ENCODE results near the gene MT1G. TPM values are rescaled to one million over a fixed set of nuclear protein-coding genes. Genes with fewer than 3 reads are reported as not detected.

MT1G gene
- polyA plus RNA-seq, 1 donor from 2014 or later = not detected

- Histone ChIP-seq H2AFZ (ENCODE audit: low read depth, low read length) (no peak within 1 kb of the TSS), H3K27me3 (ENCODE audit: insufficient read depth, low read depth, low read length) (peaks cover 37% of the 10 kb centered on the region), H4K20me1 (ENCODE audit: insufficient read depth) (no peaks in the 10 kb centered on the region), H3K9me3 (ENCODE audit: low read length) (no peaks in the 10 kb centered on the region), H3K27ac (ENCODE audit: low read length) (no peak within 1 kb of the TSS), H3K4me3 (ENCODE audit: low read length) (no peak within 1 kb of the TSS), H3K79me2 (replicated peaks; ENCODE audit: insufficient read depth, low read length) (no peaks in the 10 kb centered on the region), H3K36me3 (ENCODE audit: insufficient read depth, low read length) (no peaks in the 10 kb centered on the region), H3K9me2 (ENCODE audit: insufficient read depth, low read length) (no peaks in the 10 kb centered on the region), H3F3A (ENCODE audit: insufficient read depth, low read length, poor library complexity, severe bottlenecking) (no peaks in the 10 kb centered on the region), H3K9ac (ENCODE audit: low read length) (no peak within 1 kb of the TSS), H3K4me2 (ENCODE audit: low read length) (no peak within 1 kb of the TSS)
- no peak for TF ChIP-seq REST (IDR thresholded peaks at IDR 0.05; ENCODE audit: borderline replicate concordance)
- TF ChIP-seq MXI1 (conservative IDR thresholded peaks at IDR 0.05; ENCODE audit: poor library complexity, severe bottlenecking) = no peak
- TF ChIP-seq EZH2 (IDR thresholded peaks at IDR 0.05; ENCODE audit: borderline replicate concordance, insufficient read depth, low read length, poor library complexity, severe bottlenecking) = no peak
- no peak for TF ChIP-seq SMC3 (conservative IDR thresholded peaks at IDR 0.05; ENCODE audit: poor library complexity)
- TF ChIP-seq RAD21 (conservative IDR thresholded peaks at IDR 0.05) = no peak
- TF ChIP-seq EP300 (conservative IDR thresholded peaks at IDR 0.05; ENCODE audit: poor library complexity, severe bottlenecking) = no peak
- no peak for TF ChIP-seq POLR2AphosphoS5 (IDR thresholded peaks at IDR 0.05)
- no peak for TF ChIP-seq TAF1 (IDR thresholded peaks at IDR 0.05; ENCODE audit: low read depth)
- TF ChIP-seq CTCF (IDR thresholded peaks at IDR 0.05; ENCODE audit: poor library complexity, severe bottlenecking) = no peak
Observed at GRCh38 chr16:56651586-56651985, 16.3 kb downstream of the MT1G start, which contains the start of gene MT1B. Gene MT1B (plus strand): TSS chr16:56651886. CDS start chr16:56651954, 68 bp downstream.

- TF ChIP-seq POLR2AphosphoS5 (IDR thresholded peaks at IDR 0.05) (no peak), CTCF (IDR thresholded peaks at IDR 0.05; ENCODE audit: poor library complexity, severe bottlenecking) (no peak), REST (IDR thresholded peaks at IDR 0.05; ENCODE audit: borderline replicate concordance) (no peak), SMC3 (conservative IDR thresholded peaks at IDR 0.05; ENCODE audit: poor library complexity) (no peak), EZH2 (IDR thresholded peaks at IDR 0.05; ENCODE audit: borderline replicate concordance, insufficient read depth, low read length, poor library complexity, severe bottlenecking) (no peak), EP300 (conservative IDR thresholded peaks at IDR 0.05; ENCODE audit: poor library complexity, severe bottlenecking) (no peak), MXI1 (conservative IDR thresholded peaks at IDR 0.05; ENCODE audit: poor library complexity, severe bottlenecking) (no peak), TAF1 (IDR thresholded peaks at IDR 0.05; ENCODE audit: low read depth) (no peak)
- no peaks in the 10 kb centered on the region for H3K36me3 ChIP-seq (ENCODE audit: insufficient read depth, low read length)
Observed at GRCh38 chr16:56649820-56650219, 18.0 kb downstream of the MT1G start.

More at GRCh38 chr16:56649820-56650219, 18.0 kb downstream of the MT1G start:
- no peak overlapping the region for H3K9ac ChIP-seq (ENCODE audit: low read length)
- H2AFZ ChIP-seq (ENCODE audit: low read depth, low read length) = no peak overlapping the region
- H4K20me1 ChIP-seq (ENCODE audit: insufficient read depth) = no peaks in the 10 kb centered on the region
- H3K27me3 ChIP-seq (ENCODE audit: insufficient read depth, low read depth, low read length) = peaks cover 48% of the 10 kb centered on the region
- H3K4me2 ChIP-seq (ENCODE audit: low read length) = no peak overlapping the region
- H3F3A ChIP-seq (ENCODE audit: insufficient read depth, low read length, poor library complexity, severe bottlenecking) = no peaks in the 10 kb centered on the region
- H3K27ac ChIP-seq (ENCODE audit: low read length) = no peak overlapping the region
- no peak overlapping the region for H3K4me3 ChIP-seq (ENCODE audit: low read length)
- H3K9me2 ChIP-seq (ENCODE audit: insufficient read depth, low read length) = no peaks in the 10 kb centered on the region
- no peaks in the 10 kb centered on the region for H3K79me2 ChIP-seq (replicated peaks; ENCODE audit: insufficient read depth, low read length)
- H3K9me3 ChIP-seq (ENCODE audit: low read length) = no peaks in the 10 kb centered on the region
